OCI-LY1 (cell line): ENCODE data around the gene RNF17.

Source experiments
- H2AFZ ChIP-seq: fragments of 200-600 bp; sonication (generic), shearing (Covaris generic); 2 replicates; pipeline ENCODE4 v1.6.0; 2014; ENCODE audit warnings: antibody characterized with exemption, mild to moderate bottlenecking, low read length
- H3F3A ChIP-seq: fragments of 200-600 bp; sonication (generic), shearing (Covaris generic); 2 replicates; pipeline ENCODE4 v1.6.0; 2014; ENCODE audit warnings: mild to moderate bottlenecking, antibody characterized with exemption, low read length, moderate library complexity; ENCODE audit not compliant: insufficient read depth
- H3K27ac ChIP-seq: fragments of 200-600 bp; sonication (generic); 2 replicates; pipeline ENCODE4 v1.5.1; 2014; ENCODE audit warnings: low read length, mixed run types, mild to moderate bottlenecking, low read depth; ENCODE audit not compliant: poor library complexity, severe bottlenecking
- H3K27me3 ChIP-seq: fragments of 200-600 bp; sonication (generic); 2 replicates; pipeline ENCODE4 v1.6.0; 2014; ENCODE audit warnings: antibody characterized with exemption, mild to moderate bottlenecking, low read length, moderate library complexity; ENCODE audit not compliant: insufficient read depth
- H3K36me3 ChIP-seq: fragments of 200-600 bp; sonication (generic); 2 replicates; pipeline ENCODE4 v1.6.1; 2014; ENCODE audit warnings: mild to moderate bottlenecking, antibody characterized with exemption, low read length, moderate library complexity, mixed read lengths; ENCODE audit not compliant: insufficient read depth
- H3K4me1 ChIP-seq: fragments of 200-600 bp; sonication (generic); 2 replicates; pipeline ENCODE4 v1.5.1; 2014; ENCODE audit warnings: mild to moderate bottlenecking, low read length, moderate library complexity; ENCODE audit not compliant: insufficient read depth, severe bottlenecking
- H3K4me2 ChIP-seq: fragments of 200-600 bp; sonication (generic), shearing (Covaris generic); 2 replicates; pipeline ENCODE4 v1.6.1; 2014; ENCODE audit warnings: low read length
- H3K4me3 ChIP-seq: fragments of 200-600 bp; sonication (generic); 2 replicates; pipeline ENCODE4 v1.5.1; 2014; ENCODE audit warnings: low read length, low read depth, mild to moderate bottlenecking, mixed read lengths; ENCODE audit not compliant: poor library complexity, severe bottlenecking
- H3K79me2 ChIP-seq: fragments of 200-600 bp; shearing (Covaris generic); 2 replicates; pipeline ENCODE4 v1.6.1; 2016; ENCODE audit warnings: mixed run types, low read length, mixed read lengths; ENCODE audit not compliant: insufficient read depth
- H3K9ac ChIP-seq: fragments of 200-600 bp; sonication (generic), shearing (Covaris generic); 2 replicates; pipeline ENCODE4 v1.6.1; 2014; ENCODE audit warnings: mild to moderate bottlenecking, low read length, mixed read lengths
- H3K9me2 ChIP-seq: fragments of 200-600 bp; sonication (generic), shearing (Covaris generic); 2 replicates; pipeline ENCODE4 v1.6.1; 2014; ENCODE audit warnings: low read depth, mild to moderate bottlenecking, low read length, mixed read lengths
- H3K9me3 ChIP-seq: fragments of 200-600 bp; shearing (Covaris generic); 2 replicates; pipeline ENCODE4 v1.6.1; 2014; ENCODE audit warnings: low read length, mixed read lengths
- H4K20me1 ChIP-seq: fragments of 200-600 bp; sonication (generic), shearing (Covaris generic); 2 replicates; pipeline ENCODE4 v1.6.0; 2016; ENCODE audit warnings: mild to moderate bottlenecking, low read length; ENCODE audit not compliant: insufficient read depth
- CTCF ChIP-seq: fragments of 200-600 bp; sonication (generic), shearing (Covaris generic); IDR thresholded peaks from 2 replicates; pipeline ENCODE4 v1.5.1; 2017; ENCODE audit warnings: mild to moderate bottlenecking, antibody characterized with exemption, low read length, moderate library complexity, mixed read lengths
- EZH2 ChIP-seq: fragments of 200-600 bp; sonication (generic), shearing (Covaris generic); IDR thresholded peaks from 2 replicates; pipeline ENCODE4 v1.8.0; 2017; ENCODE audit warnings: borderline replicate concordance, mixed run types, mild to moderate bottlenecking, antibody characterized with exemption, low read length, moderate library complexity, mixed read lengths

Gene RNF17

GRCh38 chr13:24911133-24911908 lies 147.4 kb downstream of the RNF17 start:
- Histone ChIP-seq H3F3A (no peaks in the 10 kb centered on the region), H3K4me2 (no peak overlapping the region), H3K27ac (no peak overlapping the region), H3K79me2 (peaks cover 8% of the 10 kb centered on the region), H3K9ac (no peak overlapping the region), H3K9me2 (no peaks in the 10 kb centered on the region), H3K4me1 (peaks cover 4% of the 10 kb centered on the region), H3K27me3 (no peaks in the 10 kb centered on the region), H3K9me3 (no peaks in the 10 kb centered on the region), H3K4me3 (no peak overlapping the region), H3K36me3 (peaks cover 28% of the 10 kb centered on the region), H2AFZ (no peak overlapping the region), H4K20me1 (no peaks in the 10 kb centered on the region)
- TF ChIP-seq EZH2 (no peak), CTCF (no peak)

- peaks cover 53% of the 10 kb centered on the region for H3K79me2 ChIP-seq
- H3K9me2 ChIP-seq = no peaks in the 10 kb centered on the region
- no peaks in the 10 kb centered on the region for H3K9me3 ChIP-seq
- no peak for TF ChIP-seq EZH2
- TF ChIP-seq CTCF = no peak
- H3K4me2 ChIP-seq = no peak overlapping the region
- H3K36me3 ChIP-seq = peaks cover 4% of the 10 kb centered on the region; the same call in 1 of the 2 replicates
- H3K27ac ChIP-seq = no peak overlapping the region
- no peaks in the 10 kb centered on the region for H3K27me3 ChIP-seq
- H4K20me1 ChIP-seq = no peaks in the 10 kb centered on the region
- peaks cover 8% of the 10 kb centered on the region for H3K4me1 ChIP-seq
- no peak overlapping the region for H3K9ac ChIP-seq
- no peak overlapping the region for H2AFZ ChIP-seq
- H3F3A ChIP-seq = no peaks in the 10 kb centered on the region
- no peak overlapping the region for H3K4me3 ChIP-seq
Measured at GRCh38 chr13:24916464-24916863, 152.5 kb downstream of the RNF17 start.

- Histone ChIP-seq H3F3A (no peaks in the 10 kb centered on the region), H2AFZ (no peak overlapping the region), H3K27ac (no peak overlapping the region), H3K36me3 (no peaks in the 10 kb centered on the region), H3K9me2 (no peaks in the 10 kb centered on the region), H3K79me2 (peaks cover 56% of the 10 kb centered on the region), H3K27me3 (no peaks in the 10 kb centered on the region), H4K20me1 (no peaks in the 10 kb centered on the region), H3K4me2 (peak overlapping the region; percentile 77), H3K9ac (no peak overlapping the region), H3K4me3 (peak overlapping the region; percentile 91), H3K9me3 (no peaks in the 10 kb centered on the region), H3K4me1 (peaks cover 20% of the 10 kb centered on the region)
- TF ChIP-seq EZH2 (no peak), CTCF (no peak)
Measured at GRCh38 chr13:24921003-24921402, 157.0 kb downstream of the RNF17 start.
